Measurements from ENCODE around the gene NCOA1.

DNA sequence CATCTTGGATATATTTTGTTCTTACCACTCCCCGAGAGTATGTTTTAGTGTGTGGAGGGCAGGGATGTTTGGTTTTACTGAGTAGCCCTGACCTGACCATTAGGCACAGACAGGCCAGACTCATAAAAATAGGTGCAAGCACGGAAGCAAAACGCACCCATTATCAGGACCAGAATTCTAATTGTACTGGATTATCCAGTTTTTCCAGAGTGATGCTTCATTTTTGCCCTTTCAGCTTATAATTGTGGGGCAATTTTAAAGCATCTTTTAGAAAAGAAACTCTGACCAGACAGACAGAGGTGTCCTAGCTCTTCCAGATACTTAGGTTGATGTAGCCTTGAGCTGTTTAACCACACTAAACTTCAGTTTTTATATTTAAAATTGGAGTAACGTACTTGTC lies 4.4 kb downstream of the NCOA1 start:
- TF ChIP-seq, protein P1, sequence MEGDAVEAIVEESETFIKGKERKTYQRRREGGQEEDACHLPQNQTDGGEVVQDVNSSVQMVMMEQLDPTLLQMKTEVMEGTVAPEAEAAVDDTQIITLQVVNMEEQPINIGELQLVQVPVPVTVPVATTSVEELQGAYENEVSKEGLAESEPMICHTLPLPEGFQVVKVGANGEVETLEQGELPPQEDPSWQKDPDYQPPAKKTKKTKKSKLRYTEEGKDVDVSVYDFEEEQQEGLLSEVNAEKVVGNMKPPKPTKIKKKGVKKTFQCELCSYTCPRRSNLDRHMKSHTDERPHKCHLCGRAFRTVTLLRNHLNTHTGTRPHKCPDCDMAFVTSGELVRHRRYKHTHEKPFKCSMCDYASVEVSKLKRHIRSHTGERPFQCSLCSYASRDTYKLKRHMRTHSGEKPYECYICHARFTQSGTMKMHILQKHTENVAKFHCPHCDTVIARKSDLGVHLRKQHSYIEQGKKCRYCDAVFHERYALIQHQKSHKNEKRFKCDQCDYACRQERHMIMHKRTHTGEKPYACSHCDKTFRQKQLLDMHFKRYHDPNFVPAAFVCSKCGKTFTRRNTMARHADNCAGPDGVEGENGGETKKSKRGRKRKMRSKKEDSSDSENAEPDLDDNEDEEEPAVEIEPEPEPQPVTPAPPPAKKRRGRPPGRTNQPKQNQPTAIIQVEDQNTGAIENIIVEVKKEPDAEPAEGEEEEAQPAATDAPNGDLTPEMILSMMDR (conservative IDR thresholded peaks at IDR 0.05): no peak
- no peak for TF ChIP-seq EZH2 (IDR thresholded peaks at IDR 0.05; ENCODE audit: low read depth)
